ENCODE data around the gene KIAA1328. TPM values are rescaled to one million over a fixed set of nuclear protein-coding genes. Genes with fewer than 3 reads are reported as not detected.

Gene KIAA1328
- total RNA-seq, 1 experiment from 2014 or later = 9.1 TPM

DNA sequence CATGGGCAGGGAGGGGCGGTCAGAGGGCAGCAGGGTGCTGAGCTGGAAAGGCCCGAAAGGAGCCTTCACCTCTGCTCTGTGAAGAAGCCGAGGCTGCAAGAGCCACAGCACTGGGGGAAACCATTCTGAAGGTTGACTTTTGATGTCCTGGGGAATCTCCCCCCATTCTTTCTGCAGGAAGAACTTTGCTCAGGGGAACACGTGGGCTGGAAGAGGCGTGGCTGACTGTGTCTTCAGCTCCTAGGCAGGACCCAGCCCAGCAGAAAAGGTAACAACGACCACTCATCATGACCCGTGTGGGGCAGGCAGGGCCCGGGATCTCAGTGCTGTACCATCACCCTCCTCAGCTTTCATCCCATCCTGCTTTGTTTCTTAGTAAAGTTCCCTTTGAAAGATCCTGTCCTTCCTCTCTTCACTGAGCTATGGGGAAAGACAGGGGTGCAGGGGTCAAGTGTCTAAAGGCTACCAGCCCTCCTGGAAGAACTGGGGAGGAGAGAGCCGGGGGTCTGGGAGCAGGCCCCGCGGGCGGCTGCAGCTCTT lies 424.0 kb downstream of the KIAA1328 start:
- no peak for DNase-seq (ENCODE audit: low spot score)

- DNase-seq (ENCODE audit: low spot score) = no peak
Measured at GRCh38 chr18:37253394-37254235, 424.7 kb downstream of the KIAA1328 start.

GRCh38 chr18:37254236-37254754 lies 425.4 kb downstream of the KIAA1328 start:
- no peak for DNase-seq (ENCODE audit: low spot score)

- DNase-seq (ENCODE audit: low spot score) = no peak
Measured at GRCh38 chr18:37254973-37255372, 426.0 kb downstream of the KIAA1328 start.

- DNase-seq (ENCODE audit: low spot score) = no peak
Measured at GRCh38 chr18:37258131-37258530, 429.2 kb downstream of the KIAA1328 start.

- no peak for DNase-seq (ENCODE audit: low spot score)
Measured at GRCh38 chr18:37258819-37259218, 429.9 kb downstream of the KIAA1328 start.

GRCh38 chr18:37259711-37260110 lies 430.8 kb downstream of the KIAA1328 start:
- no peak for DNase-seq (ENCODE audit: low spot score)

DNA sequence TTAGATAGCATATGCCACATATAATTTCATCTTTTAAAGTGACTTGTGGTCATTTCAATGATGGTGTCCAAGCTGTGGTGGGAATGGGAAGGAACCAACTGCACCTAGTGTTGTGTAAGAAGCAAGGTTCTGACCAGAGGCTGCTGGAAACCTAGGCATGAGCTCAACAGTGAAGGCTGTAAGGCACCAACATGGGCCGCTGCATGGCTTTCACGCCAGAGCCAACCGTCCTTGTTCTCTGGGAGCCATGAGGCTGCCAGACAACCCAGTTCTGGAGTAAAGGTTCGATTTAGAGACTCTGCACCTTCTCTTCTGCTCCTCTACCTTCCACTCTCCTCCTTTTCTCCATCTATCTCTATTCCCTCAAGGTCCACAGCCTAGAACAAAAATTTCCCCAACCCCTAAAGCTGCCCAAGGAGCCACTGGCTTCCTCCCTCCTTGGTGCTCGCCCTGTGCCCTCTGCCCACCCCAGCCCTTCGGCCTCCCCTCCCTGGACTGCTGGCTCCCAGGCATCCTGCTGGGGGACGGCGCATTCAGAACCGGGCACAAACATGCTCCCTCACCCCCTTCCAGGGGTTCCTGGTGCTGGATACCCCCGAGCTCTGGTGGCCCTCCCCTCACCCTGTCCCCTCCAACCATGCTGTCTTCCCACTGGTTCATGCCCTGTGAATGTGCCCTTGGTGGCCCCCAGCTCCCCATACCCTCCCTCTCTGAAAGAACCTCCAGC lies 431.6 kb downstream of the KIAA1328 start:
- DNase-seq (ENCODE audit: low spot score) = no peak

GRCh38 chr18:37261246-37261840 lies 432.4 kb downstream of the KIAA1328 start:
- DNase-seq (ENCODE audit: low spot score) = no peak

GRCh38 chr18:37261988-37262387 lies 433.1 kb downstream of the KIAA1328 start:
- no peak for DNase-seq (ENCODE audit: low spot score)

- no peak for DNase-seq (ENCODE audit: low spot score)
Measured at GRCh38 chr18:37264956-37265355, 436.0 kb downstream of the KIAA1328 start.

DNA sequence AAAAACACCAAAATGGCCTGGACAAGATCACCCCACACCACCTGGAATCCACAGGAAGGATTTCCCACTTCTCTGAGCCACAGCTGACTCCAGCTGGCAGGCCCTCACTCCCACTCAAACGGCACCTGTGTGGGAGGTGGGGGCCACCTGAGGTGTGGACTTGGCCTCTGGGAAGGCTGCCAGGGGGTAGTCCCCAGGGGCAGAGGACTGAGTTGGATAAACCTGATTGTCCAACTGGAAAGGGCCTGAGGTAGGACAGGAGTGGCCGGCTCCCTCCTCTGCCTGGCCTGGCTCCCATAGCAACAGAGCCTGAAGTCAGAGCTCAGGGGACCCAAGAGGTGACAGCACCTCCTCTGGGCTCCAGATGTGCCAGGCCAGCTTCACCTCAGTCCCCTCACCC lies 436.5 kb downstream of the KIAA1328 start:
- DNase-seq (ENCODE audit: low spot score) = no peak

- no peak for DNase-seq (ENCODE audit: low spot score)
Measured at GRCh38 chr18:37266290-37266689, 437.4 kb downstream of the KIAA1328 start.

DNA sequence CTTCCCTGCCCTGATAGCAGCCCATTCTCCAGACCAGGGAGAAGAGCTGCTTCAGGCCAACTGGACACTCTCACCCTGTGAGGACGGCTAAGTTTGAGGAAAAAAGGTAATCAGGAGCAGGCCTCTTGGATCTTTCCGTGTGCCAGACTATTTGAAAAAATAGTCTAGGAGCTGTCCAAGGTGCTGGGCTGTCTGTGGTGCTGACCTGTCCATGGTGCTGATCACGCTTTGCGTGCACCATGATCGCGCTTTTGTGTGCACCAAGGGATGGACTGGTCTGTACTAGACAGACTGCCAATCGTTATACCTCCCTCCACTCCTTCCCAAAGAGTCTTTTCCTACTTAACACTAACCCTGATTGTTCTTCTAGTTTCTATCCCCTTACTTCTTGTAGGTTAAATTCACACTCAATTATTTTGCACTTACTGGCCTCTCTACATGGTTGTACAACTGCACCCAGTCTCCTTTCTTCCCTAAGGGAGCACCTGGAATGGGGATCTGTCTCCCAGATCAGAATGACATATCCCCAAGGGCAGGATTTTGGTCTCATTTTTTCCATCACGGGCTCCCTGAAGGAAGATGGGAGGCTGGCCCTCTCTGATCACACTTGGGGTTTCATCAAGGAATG lies 441.2 kb downstream of the KIAA1328 start:
- peak; percentile 25 for DNase-seq (ENCODE audit: low spot score)

DNA sequence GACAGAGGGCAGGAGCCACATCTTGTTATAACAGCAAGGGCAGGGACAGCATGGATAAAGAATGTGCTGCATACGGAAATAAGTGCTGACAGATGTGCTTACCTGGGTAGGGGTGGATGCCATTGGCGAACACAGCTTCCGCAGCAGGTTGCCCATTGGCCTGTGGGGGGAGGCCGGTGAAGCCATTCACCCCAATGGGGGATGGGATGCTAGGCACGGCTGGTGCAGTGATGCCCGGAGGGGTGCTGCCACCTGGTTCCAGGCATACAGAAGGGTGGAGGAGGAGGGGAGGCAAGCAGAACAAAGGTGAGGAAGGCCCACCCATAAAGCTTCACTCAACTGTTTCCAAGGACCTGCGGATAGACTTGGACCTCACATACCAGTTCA lies 441.7 kb downstream of the KIAA1328 start:
- DNase-seq (ENCODE audit: low spot score) = no peak

DNA sequence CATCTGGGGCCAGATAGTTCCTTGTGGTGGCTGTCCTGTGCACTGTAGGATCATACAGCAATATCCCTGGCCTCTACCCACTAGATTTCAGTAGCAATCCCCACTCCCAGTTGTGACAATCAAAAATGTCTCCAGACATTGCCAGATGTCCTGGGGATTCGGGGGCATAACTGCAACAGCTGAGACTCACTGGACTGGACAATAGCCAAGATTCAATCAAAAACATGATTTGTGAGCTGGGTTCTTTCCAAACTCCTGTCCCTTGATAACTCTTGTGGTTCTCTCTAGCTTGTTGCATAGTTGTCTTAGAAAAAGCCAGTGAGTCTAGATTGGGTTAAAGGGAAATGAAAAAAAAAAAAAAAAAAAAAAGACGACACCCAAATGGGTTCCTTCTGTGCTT lies 443.3 kb downstream of the KIAA1328 start:
- no peak for DNase-seq (ENCODE audit: low spot score)

DNA sequence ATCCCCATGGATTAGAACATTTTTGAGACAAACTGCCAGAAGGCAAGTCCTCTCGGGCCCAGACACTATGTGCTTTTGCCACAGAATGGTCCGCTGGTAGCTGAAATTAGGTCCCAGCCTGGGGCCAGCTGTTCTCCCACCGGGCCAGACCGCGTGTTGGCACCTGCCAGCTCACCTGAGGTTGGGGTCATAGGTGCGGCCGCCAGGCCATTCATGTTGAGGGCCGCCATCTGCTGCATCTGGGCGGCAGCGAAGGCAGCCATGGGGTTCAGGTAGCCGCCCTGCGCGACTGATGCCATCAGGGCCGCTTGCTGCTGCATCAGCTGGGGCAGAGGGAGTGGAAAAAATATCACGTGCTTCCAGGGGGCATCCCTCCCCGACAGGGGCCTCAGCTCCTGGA lies 443.9 kb downstream of the KIAA1328 start:
- no peak for DNase-seq (ENCODE audit: low spot score)

- DNase-seq (ENCODE audit: low spot score) = no peak
Measured at GRCh38 chr18:37274309-37275236, 445.6 kb downstream of the KIAA1328 start.

DNA sequence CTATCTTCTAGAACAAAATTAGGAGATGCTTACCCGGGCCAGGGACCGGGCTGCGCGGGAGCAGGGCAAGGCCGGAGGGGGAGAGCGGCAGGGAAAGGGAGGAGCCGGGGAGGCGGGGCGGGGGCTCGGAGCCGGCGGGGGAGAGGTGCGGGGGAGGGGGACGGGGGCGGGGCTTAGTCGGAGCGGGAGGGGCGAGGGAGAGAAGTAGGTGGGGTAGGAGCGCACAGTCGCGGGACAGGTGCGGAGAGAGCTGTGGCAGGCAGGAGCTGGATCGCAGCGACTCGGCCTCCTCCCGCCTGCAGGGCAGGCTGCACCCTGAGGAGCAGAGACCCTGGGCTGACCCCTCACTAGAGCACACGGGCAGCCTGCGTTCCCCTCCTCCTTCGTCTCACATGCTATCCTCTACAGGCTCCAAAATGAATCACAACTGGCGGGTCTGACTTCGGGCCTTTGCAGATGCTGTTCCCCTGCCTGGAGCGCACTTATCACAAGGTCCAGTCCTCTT lies 446.4 kb downstream of the KIAA1328 start:
- DNase-seq (ENCODE audit: low spot score) = no peak

DNA sequence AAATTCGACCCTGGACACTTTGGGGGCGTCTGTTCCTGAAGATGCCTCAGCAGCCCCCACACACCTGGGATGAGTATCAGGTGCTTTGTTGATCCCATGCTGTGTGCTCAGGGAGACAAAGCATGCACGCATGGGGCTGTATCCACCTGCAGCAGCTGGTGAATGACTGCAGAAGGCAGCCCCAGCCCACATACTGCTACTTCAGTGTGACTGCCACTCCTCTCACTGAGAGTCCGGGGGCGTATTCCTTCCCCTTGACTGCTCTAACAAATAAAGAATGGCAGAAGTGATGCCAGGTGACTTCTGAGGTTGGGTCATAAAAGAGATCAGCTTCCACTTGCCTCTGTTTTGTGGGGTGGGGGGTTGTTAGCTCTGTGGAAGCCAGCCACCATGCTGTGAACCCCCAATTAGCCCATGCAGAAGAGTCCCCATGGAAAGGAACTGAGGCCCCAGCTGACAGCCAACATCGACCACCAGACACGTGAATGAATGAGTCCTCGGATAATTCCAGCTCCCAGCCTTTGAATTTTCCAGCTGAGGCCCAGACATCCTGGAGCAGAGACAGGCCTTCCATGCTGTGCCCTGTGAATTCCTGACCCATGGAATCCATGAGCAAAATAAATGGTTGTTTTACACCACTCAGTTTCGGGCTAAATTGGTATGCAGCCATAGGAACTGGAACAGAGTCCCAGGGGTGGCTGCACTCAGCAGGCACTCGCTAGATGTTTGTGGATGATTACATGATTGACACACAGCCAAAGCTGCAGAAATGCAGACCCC lies 447.4 kb downstream of the KIAA1328 start:
- no peak for DNase-seq (ENCODE audit: low spot score)

Data from A172 (cell line).